Pancreas (tissue), 10 donors: Measurements from ENCODE around the gene XKRX. TPM values are rescaled to one million over a fixed set of nuclear protein-coding genes. Genes with fewer than 3 reads are reported as not detected.

Experiments
- ATAC-seq, 4 donors: fragments of 200-7000 bp; cut with Tn5 transposase; one replicate each; pipeline versions ENCODE4 v1.8.0 to v1.9.1; 2020; ENCODE audit warnings: mild to moderate bottlenecking in 4 of 4, moderate library complexity in 4 of 4
- DNase-seq, 6 donors: peaks; one replicate each; pipeline ENCODE4 v3.0.0-alpha.2; 2020
- FAIRE-seq: peaks from 2 replicates; lab custom pipeline; 2012; peaks lifted over from hg19 to GRCh38; lab: Jason Lieb, UNC
- H3K27ac ChIP-seq, 4 donors: fragments of 200-600 bp; sonication (generic); 1 replicate in 3 of 4; 2 replicates in 1 of 4; pipeline versions ENCODE4 v1.5.0 to v1.8.0; 2020
- H3K27me3 ChIP-seq, 4 donors: fragments of 200-600 bp; one replicate each; pipeline ENCODE4 v1.8.0; 2021
- H3K36me3 ChIP-seq, 3 donors: fragments of 200-600 bp; sonication (generic) in 1 of 3; one replicate each; pipeline versions ENCODE4 v1.5.0 to v1.8.0; 2020 to 2021
- H3K4me1 ChIP-seq, 3 donors: fragments of 200-600 bp; one replicate each; pipeline ENCODE4 v1.8.0; 2021
- H3K4me3 ChIP-seq, 4 donors: fragments of 200-600 bp; sonication (generic) in 2 of 4; one replicate each; pipeline versions ENCODE4 v1.5.0 to v1.8.0; 2020 to 2021
- H3K9me3 ChIP-seq, 4 donors: fragments of 200-600 bp; one replicate each; pipeline ENCODE4 v1.8.0; 2021
- CTCF ChIP-seq, 4 donors: fragments of 200-600 bp; sonication (generic) in 3 of 4; IDR thresholded peaks; one replicate each; pipeline versions ENCODE4 v1.5.0 to v1.8.0; 2021; ENCODE audit warnings: antibody characterized with exemption in 4 of 4
- WGBS, 2 donors: extraction: QIAGEN DNeasy Blood & Tissue Kit; methylation state at CpG; one replicate each; pipeline ENCODE4 v1.1.7; 2013; 5-methylcytosine and 5-hydroxymethylcytosine counted together
- intact Hi-C, 3 donors: fragments of 100-400 bp; cut with DNase I; formaldehyde crosslinking; loops; one replicate each; pipeline versions ENCODE4 v1.11.1 to v1.14.2; 2022
- polyA plus RNA-seq, 2 donors: library from polyadenylated mRNA; stranded (reverse); fragments of 200-250 nt; gene quantifications; one replicate each; pipeline ENCODE4 v1.2.3, GENCODE V29; 2013
- total RNA-seq, 6 donors: library from RNA; stranded (reverse); fragmentation: NEBNext Ultra II Directional in 4 of 6; extraction: Animal tissue kit (Norgen Biotek cat#: 25700) in 4 of 6; gene quantifications; one replicate each; pipeline versions ENCODE4 v1.2.1 to v1.2.4, GENCODE V29; 2021 to 2023
- donor health status: healthy with polysubstance abuse.
- donor health status: DM: no; HTN: no; CAD: no; lungs with moderate emphysema.
- donor health status: DM: no; HTN: no; CAD: no.
- donor health status: control.
- donor health status: control.
- donor health status: Bipolar disorder and iron deficiency.
- donor health status: DM: yes; HTN: yes; CAD: no.
- donor health status: DM: no; HTN: no; CAD: no.
- donor health status: DM: no; HTN: no; CAD: no.
- donor health status: DM: yes; HTN: yes; CAD: no.

Gene XKRX
- total and polyA plus RNA-seq, 8 donors, result 0.05 to 0.35 (median 0.09) TPM; not detected in 2

GRCh38 chrX:100926453-100926852, 2.3 kb downstream of the XKRX start:
- Histone ChIP-seq H3K9me3 (no peaks in the 10 kb centered on the region), H3K36me3 (no peaks in the 10 kb centered on the region), H3K27me3 (peaks cover 0 to 3% (median 0%) of the 10 kb centered on the region in 4 donors), H3K4me3 (no peak overlapping the region), H3K4me1 (no peaks in the 10 kb centered on the region), H3K27ac (no peak overlapping the region)
- ATAC-seq, result no peak
- intact Hi-C loops, result no loop called here
- no peak for FAIRE-seq
- WGBS, 2 donors, result 58 to 69% methylated on average over 2 of the region's 2 CpGs
- TF ChIP-seq CTCF (IDR thresholded peaks at IDR 0.05), result no peak
- no peak for DNase-seq

GRCh38 chrX:100924375-100924774, 4.3 kb downstream of the XKRX start:
- DNase-seq (no peak), ATAC-seq (no peak), FAIRE-seq (no peak)
- intact Hi-C loops, result no loop called here
- 55 to 61% methylated on average over 3 of the region's 3 CpGs for WGBS, 2 donors
- Histone ChIP-seq H3K27me3 (peaks cover 0 to 3% (median 0%) of the 10 kb centered on the region in 4 donors), H3K4me1 (no peaks in the 10 kb centered on the region), H3K27ac (no peak overlapping the region), H3K36me3 (no peaks in the 10 kb centered on the region), H3K4me3 (no peak overlapping the region), H3K9me3 (no peaks in the 10 kb centered on the region)
- no peak for TF ChIP-seq CTCF (IDR thresholded peaks at IDR 0.05)

GRCh38 chrX:100915562-100915961, 13.2 kb downstream of the XKRX start:
- FAIRE-seq (no peak), DNase-seq (no peak), ATAC-seq (no peak)
- WGBS, 2 donors, result 63 to 64% methylated on average over 2 of the region's 2 CpGs
- Histone ChIP-seq H3K27ac (no peak overlapping the region), H3K36me3 (no peaks in the 10 kb centered on the region), H3K4me3 (no peak overlapping the region), H3K9me3 (no peaks in the 10 kb centered on the region), H3K4me1 (no peaks in the 10 kb centered on the region), H3K27me3 (peaks cover 0 to 9% (median 0%) of the 10 kb centered on the region in 4 donors)
- intact Hi-C loops, result no loop called here
- no peak for TF ChIP-seq CTCF (IDR thresholded peaks at IDR 0.05)

- no peak for DNase-seq
- intact Hi-C loops, result no loop called here
- no peak for FAIRE-seq
- Histone ChIP-seq H3K27me3 (peaks cover 0 to 9% (median 4%) of the 10 kb centered on the region in 4 donors), H3K9me3 (no peaks in the 10 kb centered on the region), H3K36me3 (no peaks in the 10 kb centered on the region), H3K27ac (no peak overlapping the region), H3K4me3 (no peak overlapping the region), H3K4me1 (no peaks in the 10 kb centered on the region)
- 73 to 82% methylated on average over 2 to 3 of the region's 3 CpGs for WGBS, 2 donors
- TF ChIP-seq CTCF (IDR thresholded peaks at IDR 0.05), result no peak
- ATAC-seq, result no peak
Measured at GRCh38 chrX:100913111-100913510, 15.6 kb downstream of the XKRX start.

DNA sequence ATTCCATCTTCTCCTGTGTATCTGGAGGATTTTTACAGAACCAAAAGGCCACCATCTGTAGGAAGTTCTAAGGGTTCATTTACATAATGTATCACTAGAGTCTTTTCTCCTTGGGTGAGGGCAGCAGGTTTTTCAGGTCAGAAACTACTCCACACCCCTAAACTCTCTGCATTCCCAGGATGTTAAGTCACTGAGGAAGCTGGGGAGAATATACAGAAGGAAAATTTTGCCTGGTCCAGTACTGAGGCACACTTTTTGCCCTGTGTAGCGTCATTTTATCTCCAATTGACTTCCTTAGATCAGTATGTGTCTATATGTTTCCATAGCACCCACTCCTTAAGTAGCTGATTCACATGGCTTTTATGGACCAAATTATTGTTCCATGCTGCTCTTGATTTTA, 17.0 kb downstream of the XKRX start:
- no peaks in the 10 kb centered on the region for H3K4me1 ChIP-seq
- no peaks in the 10 kb centered on the region for H3K9me3 ChIP-seq
- no peak overlapping the region for H3K27ac ChIP-seq
- no peak for FAIRE-seq
- peaks cover 0 to 9% (median 3%) of the 10 kb centered on the region in 4 donors for H3K27me3 ChIP-seq
- WGBS, 2 donors, result 36 to 56% methylated on average over 1 of the region's 1 CpG
- no peak for ATAC-seq
- no peak for TF ChIP-seq CTCF (IDR thresholded peaks at IDR 0.05)
- no peak for DNase-seq
- no peaks in the 10 kb centered on the region for H3K36me3 ChIP-seq
- intact Hi-C loops, result no loop called here
- H3K4me3 ChIP-seq, result no peak overlapping the region
